Measurements from ENCODE around the gene ACTN2.
"Not testable (repeated sequence)": the region's sequence is repeated elsewhere in the genome, so short reads cannot be mapped to it uniquely, and the experiment has no call there.

The ACTN2 gene

GRCh38 chr1:236685917-236686814 is at the start of gene ACTN2:
TSS of gene ACTN2 (plus strand) at chr1:236686499. CDS start at chr1:236686674, 175 bp downstream.
- no peak for DNase-seq

GRCh38 chr1:236638945-236639344 is 47.4 kb upstream of the ACTN2 start:
- DNase-seq, result no peak

GRCh38 chr1:236639686-236640085 is 46.6 kb upstream of the ACTN2 start:
- no peak for DNase-seq

- DNase-seq, result no peak
These were observed 43.5 kb upstream of the ACTN2 start for GRCh38 chr1:236642763-236643162.

- no peak for DNase-seq
These were observed 41.2 kb upstream of the ACTN2 start for GRCh38 chr1:236645016-236645680.

GRCh38 chr1:236654511-236654910 is 31.8 kb upstream of the ACTN2 start:
- no peak for DNase-seq

GRCh38 chr1:236654957-236655356 is 31.3 kb upstream of the ACTN2 start:
- no peak for DNase-seq

GRCh38 chr1:236657398-236657797 is 28.9 kb upstream of the ACTN2 start:
- DNase-seq, result no peak

GRCh38 chr1:236659792-236660587 is 26.3 kb upstream of the ACTN2 start:
- no peak for DNase-seq

- no peak for DNase-seq
These were observed 22.4 kb upstream of the ACTN2 start for GRCh38 chr1:236663934-236664333.

- DNase-seq, result not testable (repeated sequence)
These were observed 17.4 kb upstream of the ACTN2 start for GRCh38 chr1:236668909-236669308.

- DNase-seq, result no peak
These were observed 16.2 kb upstream of the ACTN2 start for GRCh38 chr1:236670060-236670459.

GRCh38 chr1:236673289-236673919 is 12.9 kb upstream of the ACTN2 start:
- no peak for DNase-seq

- no peak for DNase-seq
These were observed 8.6 kb upstream of the ACTN2 start for GRCh38 chr1:236677641-236678235.

GRCh38 chr1:236681219-236681618 is 5.1 kb upstream of the ACTN2 start:
- DNase-seq, result no peak

GRCh38 chr1:236685205-236685916 is 938 bp upstream of the ACTN2 start:
- DNase-seq, result no peak

GRCh38 chr1:236686815-236687160 is 489 bp downstream of the ACTN2 start:
- DNase-seq, result no peak

- DNase-seq, result no peak
These were observed 974 bp downstream of the ACTN2 start for GRCh38 chr1:236687273-236687672.

- DNase-seq, result no peak
These were observed 2.4 kb downstream of the ACTN2 start for GRCh38 chr1:236688705-236689104.

- DNase-seq, result no peak
These were observed 3.6 kb downstream of the ACTN2 start for GRCh38 chr1:236689713-236690569.

- no peak for DNase-seq
These were observed 5.0 kb downstream of the ACTN2 start for GRCh38 chr1:236691348-236691747.

All from NK-92 treated with Interleukin-12 subunit alpha and Interleukin-12 subunit beta, amount 100 ng/mL, for 24 hours (cell line).